GM19467 (cell line): Measurements from ENCODE around the gene SIGLEC15.
"Not testable (repeated sequence)": the region's sequence is repeated elsewhere in the genome, so short reads cannot be mapped to it uniquely, and the experiment has no call there.

Experiments used
- ATAC-seq: cut with Tn5 transposase; IDR thresholded peaks from one replicate; pipeline ENCODE4 v1.9.1; 2021; ENCODE audit warnings: mild to moderate bottlenecking, moderate library complexity; ENCODE audit not compliant: unreplicated experiment

Gene SIGLEC15

GRCh38 chr18:45825258-45826044 is at the start of gene SIGLEC15:
SIGLEC15 (plus strand) TSS chr18:45825675; CDS start chr18:45825729, 54 bp downstream.
- ATAC-seq: no peak

GRCh38 chr18:45775743-45776142 is 49.7 kb upstream of the SIGLEC15 start:
- ATAC-seq: no peak

- ATAC-seq: no peak
These were observed 48.1 kb upstream of the SIGLEC15 start for GRCh38 chr18:45777393-45777792.

- ATAC-seq: no peak
These were observed 44.9 kb upstream of the SIGLEC15 start for GRCh38 chr18:45780568-45780967.

- ATAC-seq: no peak
These were observed 42.8 kb upstream of the SIGLEC15 start for GRCh38 chr18:45782662-45783061.

GRCh38 chr18:45783097-45784075 is 42.1 kb upstream of the SIGLEC15 start:
- no peak for ATAC-seq

GRCh38 chr18:45785134-45785533 is 40.3 kb upstream of the SIGLEC15 start:
- ATAC-seq: no peak

- ATAC-seq: no peak
These were observed 38.5 kb upstream of the SIGLEC15 start for GRCh38 chr18:45786941-45787340.

GRCh38 chr18:45787346-45787745 is 38.1 kb upstream of the SIGLEC15 start:
- no peak for ATAC-seq

- no peak for ATAC-seq
These were observed 36.6 kb upstream of the SIGLEC15 start for GRCh38 chr18:45788861-45789260.

- no peak for ATAC-seq
These were observed 32.8 kb upstream of the SIGLEC15 start for GRCh38 chr18:45792506-45793263.

GRCh38 chr18:45793264-45793965 is 32.1 kb upstream of the SIGLEC15 start:
- ATAC-seq: no peak

- ATAC-seq: no peak
These were observed 24.0 kb upstream of the SIGLEC15 start for GRCh38 chr18:45801416-45802004.

- ATAC-seq: no peak
These were observed 22.5 kb upstream of the SIGLEC15 start for GRCh38 chr18:45802814-45803492.

GRCh38 chr18:45805551-45805950 is 19.9 kb upstream of the SIGLEC15 start:
- ATAC-seq: no peak

- no peak for ATAC-seq
These were observed 19.2 kb upstream of the SIGLEC15 start for GRCh38 chr18:45806226-45806625.

- ATAC-seq: not testable (repeated sequence)
These were observed 18.3 kb upstream of the SIGLEC15 start for GRCh38 chr18:45807144-45807543.

GRCh38 chr18:45814733-45815132 is 10.7 kb upstream of the SIGLEC15 start:
- not testable (repeated sequence) for ATAC-seq

GRCh38 chr18:45817543-45817942 is 7.9 kb upstream of the SIGLEC15 start:
- no peak for ATAC-seq
